ENCODE data around the gene PFKM.
"Not testable (repeated sequence)": the region's sequence is repeated elsewhere in the genome, so short reads cannot be mapped to it uniquely, and the experiment has no call there.

Gene PFKM

GRCh38 chr12:48155786-48156185, 36.6 kb downstream of the PFKM start:
- H3K4me1 Mint-ChIP-seq (ENCODE audit: low read depth); H3K9me3 Mint-ChIP-seq; H3K27me3 Mint-ChIP-seq; intact Hi-C loops (cut with micrococcal nuclease); H3K4me3 Mint-ChIP-seq; H3K27ac Mint-ChIP-seq: not testable (repeated sequence)
- peaks cover 45% of the 10 kb centered on the region for H3K36me3 Mint-ChIP-seq (ENCODE audit: low read depth)

GRCh38 chr12:48156652-48157017, 37.5 kb downstream of the PFKM start:
- intact Hi-C loops (cut with micrococcal nuclease) = loop anchor here (1.0 kb wide), 1 partner anchor 50 kb away; the partner anchor contains the start of gene SENP1
- Mint-ChIP-seq H3K27me3 (no peaks in the 10 kb centered on the region), H3K36me3 (ENCODE audit: low read depth) (peaks cover 38% of the 10 kb centered on the region), H3K4me1 (ENCODE audit: low read depth) (peaks cover 6% of the 10 kb centered on the region), H3K9me3 (no peaks in the 10 kb centered on the region), H3K4me3 (peak overlapping the region; percentile 88), H3K27ac (peak overlapping the region; percentile 91)

- peaks cover 6% of the 10 kb centered on the region for H3K4me1 Mint-ChIP-seq (ENCODE audit: low read depth)
- H3K27me3 Mint-ChIP-seq = no peaks in the 10 kb centered on the region
- H3K36me3 Mint-ChIP-seq (ENCODE audit: low read depth) = peaks cover 32% of the 10 kb centered on the region
- intact Hi-C loops (cut with micrococcal nuclease) = loop anchor here (1.0 kb wide), 1 partner anchor 51 kb away; the partner anchor contains the start of gene SENP1
- H3K4me3 Mint-ChIP-seq = peak within 1 kb of the TSS; percentile 88
- peak within 1 kb of the TSS; percentile 91 for H3K27ac Mint-ChIP-seq
- H3K9me3 Mint-ChIP-seq = no peaks in the 10 kb centered on the region
These were observed 38.1 kb downstream of the PFKM start, which contains the start of gene ASB8 for GRCh38 chr12:48157018-48157888. Gene ASB8 (minus strand): TSS chr12:48157515. CDS start chr12:48153496, 4,019 bp downstream.

DNA sequence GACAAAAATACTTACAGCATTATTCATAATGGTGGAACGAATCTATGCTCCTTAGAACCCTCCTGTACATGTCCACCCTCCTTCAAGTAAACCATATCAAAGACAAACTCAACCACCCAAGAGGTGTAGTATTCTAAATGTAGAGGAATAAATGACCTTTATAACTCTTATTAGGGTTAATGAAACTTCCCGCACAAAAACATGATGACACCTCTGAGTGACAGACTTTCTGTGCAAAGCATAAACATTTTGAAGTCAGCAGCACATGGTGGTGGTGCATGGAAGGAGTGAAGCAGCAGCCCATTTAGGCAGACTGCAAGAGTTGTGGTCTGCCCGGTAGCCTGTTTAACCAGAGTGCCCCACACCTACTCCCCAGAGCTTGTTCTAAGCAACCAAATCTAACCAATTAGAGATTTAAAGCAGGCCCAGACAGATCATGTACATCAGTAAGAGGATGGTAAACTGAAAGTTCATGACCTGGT, 38.8 kb downstream of the PFKM start:
- H3K27ac Mint-ChIP-seq = peak overlapping the region; percentile 91
- peak overlapping the region; percentile 88 for H3K4me3 Mint-ChIP-seq
- peaks cover 26% of the 10 kb centered on the region for H3K36me3 Mint-ChIP-seq (ENCODE audit: low read depth)
- no peaks in the 10 kb centered on the region for H3K27me3 Mint-ChIP-seq
- no peaks in the 10 kb centered on the region for H3K9me3 Mint-ChIP-seq
- intact Hi-C loops (cut with micrococcal nuclease) = loop anchor here (1.0 kb wide), 1 partner anchor 52 kb away; the partner anchor contains the start of gene SENP1
- H3K4me1 Mint-ChIP-seq (ENCODE audit: low read depth) = peaks cover 6% of the 10 kb centered on the region

DNA sequence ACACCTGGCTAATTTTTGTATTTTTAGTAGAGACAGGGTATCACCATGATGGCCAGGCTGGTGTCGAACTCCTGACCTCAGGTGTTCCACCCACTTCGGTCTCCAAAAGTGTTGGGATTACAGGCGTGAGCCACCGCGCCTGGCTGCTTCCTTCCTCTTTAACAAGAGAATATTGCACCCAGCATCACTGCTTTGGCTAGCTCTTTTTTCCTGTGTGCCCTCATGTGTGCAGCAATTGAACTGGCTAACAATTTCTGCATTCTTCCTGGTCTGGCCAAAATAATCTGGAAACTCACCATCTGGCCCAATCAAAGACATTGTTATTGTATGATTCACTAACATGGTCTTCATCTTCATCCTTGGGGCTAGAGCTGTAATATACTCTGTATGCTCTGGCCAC, 40.9 kb downstream of the PFKM start:
- no peaks in the 10 kb centered on the region for H3K27me3 Mint-ChIP-seq
- peaks cover 6% of the 10 kb centered on the region for H3K36me3 Mint-ChIP-seq (ENCODE audit: low read depth)
- intact Hi-C loops (cut with micrococcal nuclease) = loop anchor here (10.0 kb wide), 1 partner anchor 195 kb away; the partner anchor contains the start of gene TMEM106C
- no peak overlapping the region for H3K4me3 Mint-ChIP-seq
- H3K9me3 Mint-ChIP-seq = no peaks in the 10 kb centered on the region
- peaks cover 6% of the 10 kb centered on the region for H3K4me1 Mint-ChIP-seq (ENCODE audit: low read depth)
- H3K27ac Mint-ChIP-seq = no peak overlapping the region

- Mint-ChIP-seq H3K4me3 (no peak overlapping the region), H3K27me3 (peaks cover under 1% of the 10 kb centered on the region), H3K36me3 (ENCODE audit: low read depth) (peaks cover 6% of the 10 kb centered on the region), H3K4me1 (ENCODE audit: low read depth) (peaks cover 6% of the 10 kb centered on the region), H3K9me3 (no peaks in the 10 kb centered on the region), H3K27ac (no peak overlapping the region)
- intact Hi-C loops (cut with micrococcal nuclease) = loop anchor here (10.0 kb wide), 1 partner anchor 196 kb away; the partner anchor contains the start of gene TMEM106C
These were observed 41.6 kb downstream of the PFKM start for GRCh38 chr12:48160807-48161206.

GRCh38 chr12:48163150-48163747, 44.1 kb downstream of the PFKM start:
- H3K9me3 Mint-ChIP-seq = no peaks in the 10 kb centered on the region
- H3K36me3 Mint-ChIP-seq (ENCODE audit: low read depth) = no peaks in the 10 kb centered on the region
- H3K4me3 Mint-ChIP-seq = no peak overlapping the region
- no peaks in the 10 kb centered on the region for H3K4me1 Mint-ChIP-seq (ENCODE audit: low read depth)
- peaks cover 3% of the 10 kb centered on the region for H3K27me3 Mint-ChIP-seq
- no peak overlapping the region for H3K27ac Mint-ChIP-seq
- intact Hi-C loops (cut with micrococcal nuclease) = loop anchor here (10.0 kb wide), 1 partner anchor 198 kb away; the partner anchor contains the start of gene TMEM106C

- intact Hi-C loops (cut with micrococcal nuclease) = loop anchor here (2.0 to 10.0 kb wide), 2 partner anchors 80 to 200 kb away; partner anchors contain the start of gene TMEM106C
- no peaks in the 10 kb centered on the region for H3K9me3 Mint-ChIP-seq
- no peaks in the 10 kb centered on the region for H3K4me1 Mint-ChIP-seq (ENCODE audit: low read depth)
- no peaks in the 10 kb centered on the region for H3K36me3 Mint-ChIP-seq (ENCODE audit: low read depth)
- peaks cover 3% of the 10 kb centered on the region for H3K27me3 Mint-ChIP-seq
- H3K4me3 Mint-ChIP-seq = no peak overlapping the region
- no peak overlapping the region for H3K27ac Mint-ChIP-seq
These were observed 45.3 kb downstream of the PFKM start for GRCh38 chr12:48164451-48164850.

- Mint-ChIP-seq H3K4me1 (ENCODE audit: low read depth) (no peaks in the 10 kb centered on the region), H3K27ac (no peak overlapping the region), H3K27me3 (peaks cover 3% of the 10 kb centered on the region), H3K9me3 (no peaks in the 10 kb centered on the region), H3K36me3 (ENCODE audit: low read depth) (no peaks in the 10 kb centered on the region), H3K4me3 (no peak overlapping the region)
- intact Hi-C loops (cut with micrococcal nuclease) = loop anchor here (2.0 to 10.0 kb wide), 2 partner anchors 81 to 201 kb away; partner anchors contain the start of gene TMEM106C
These were observed 46.2 kb downstream of the PFKM start for GRCh38 chr12:48165089-48165981.

DNA sequence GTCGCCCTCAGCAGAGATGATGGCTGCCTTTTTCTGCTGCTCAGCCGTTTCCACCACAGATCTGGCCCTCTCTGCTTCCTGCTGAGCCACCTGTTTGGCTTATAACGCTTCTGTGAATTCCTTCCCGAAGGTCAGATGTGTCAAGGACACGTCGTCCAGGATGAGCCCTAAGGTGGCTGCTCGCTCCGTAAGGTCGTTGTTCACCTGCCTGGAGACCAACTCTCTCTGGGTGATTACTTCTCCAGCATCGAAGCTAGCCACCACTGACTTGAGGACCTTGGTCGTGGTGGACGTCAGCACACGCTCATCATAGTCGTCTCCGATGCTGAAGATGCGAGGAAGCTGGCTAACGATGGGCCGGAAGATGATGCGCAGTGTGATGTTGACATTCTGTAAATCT, 49.8 kb downstream of the PFKM start:
- no peaks in the 10 kb centered on the region for H3K9me3 Mint-ChIP-seq
- no peaks in the 10 kb centered on the region for H3K4me1 Mint-ChIP-seq (ENCODE audit: low read depth)
- peaks cover 3% of the 10 kb centered on the region for H3K27me3 Mint-ChIP-seq
- intact Hi-C loops (cut with micrococcal nuclease) = loop anchor here (10.0 kb wide), 1 partner anchor 204 kb away; the partner anchor contains the start of gene TMEM106C
- H3K4me3 Mint-ChIP-seq = no peak overlapping the region
- H3K27ac Mint-ChIP-seq = no peak overlapping the region
- H3K36me3 Mint-ChIP-seq (ENCODE audit: low read depth) = no peaks in the 10 kb centered on the region

- Mint-ChIP-seq H3K9me3 (no peaks in the 10 kb centered on the region), H3K27me3 (peaks cover 18% of the 10 kb centered on the region), H3K4me1 (ENCODE audit: low read depth) (peaks cover 6% of the 10 kb centered on the region), H3K36me3 (ENCODE audit: low read depth) (no peaks in the 10 kb centered on the region), H3K4me3 (no peak overlapping the region), H3K27ac (no peak overlapping the region)
- intact Hi-C loops (cut with micrococcal nuclease) = no loop called here
These were observed 56.7 kb downstream of the PFKM start for GRCh38 chr12:48175613-48176416.

DNA sequence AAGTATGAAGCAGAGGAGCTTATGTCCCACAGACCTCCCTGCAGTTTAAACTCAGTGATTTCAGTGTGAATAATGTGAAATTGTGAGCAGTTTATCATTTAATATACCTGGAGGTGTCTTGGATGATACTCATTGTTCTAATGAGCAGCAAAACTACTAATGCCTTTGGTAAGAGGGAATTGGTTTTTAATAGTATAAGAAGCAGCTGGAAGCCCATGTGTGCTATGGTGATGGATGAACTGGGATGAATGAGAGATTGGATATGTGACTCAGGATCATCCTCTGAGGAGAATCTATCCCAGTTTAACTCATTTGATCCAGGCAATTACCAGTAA, 57.2 kb downstream of the PFKM start:
- Mint-ChIP-seq H3K9me3 (no peaks in the 10 kb centered on the region), H3K27me3 (peaks cover 23% of the 10 kb centered on the region), H3K27ac (no peak overlapping the region), H3K4me1 (ENCODE audit: low read depth) (peaks cover 6% of the 10 kb centered on the region), H3K4me3 (no peak overlapping the region), H3K36me3 (ENCODE audit: low read depth) (no peaks in the 10 kb centered on the region)
- intact Hi-C loops (cut with micrococcal nuclease) = no loop called here

- Mint-ChIP-seq H3K4me3 (no peak overlapping the region), H3K27ac (no peak overlapping the region), H3K4me1 (ENCODE audit: low read depth) (peaks cover 10% of the 10 kb centered on the region), H3K27me3 (peaks cover 33% of the 10 kb centered on the region), H3K9me3 (no peaks in the 10 kb centered on the region), H3K36me3 (ENCODE audit: low read depth) (no peaks in the 10 kb centered on the region)
- intact Hi-C loops (cut with micrococcal nuclease) = no loop called here
These were observed 58.8 kb downstream of the PFKM start for GRCh38 chr12:48177982-48178381.

All from dendritic cell treated with granulocyte-macrophage colony-stimulating factor and Interleukin-4, amounts not matched to agents 40 ng/mL and 50 ng/mL, for 4 days (primary cell).